SK-N-SH (cell line): ENCODE measurements around the gene FKBP8.

Source experiments
- CHD2 ChIP-seq: fragments of 150-350 bp; IDR thresholded peaks from 2 replicates; pipeline ENCODE4 v1.6.1; 2018; ENCODE audit warnings: low read length; ENCODE audit not compliant: partially characterized antibody
- CTCF ChIP-seq: fragments of 200-600 bp; sonication (generic); IDR thresholded peaks from 2 replicates; pipeline ENCODE4 v1.6.1; 2017; ENCODE audit warnings: antibody characterized with exemption, mild to moderate bottlenecking, moderate library complexity
- EP300 ChIP-seq, 2 experiments: IDR thresholded peaks; 2 replicates each; pipeline versions ENCODE4 v1.4.0 to v1.6.1; 2012; ENCODE audit warnings: borderline replicate concordance in 1 of 2, low read depth in 1 of 2, low read length in 1 of 2
- EZH2phosphoT487 ChIP-seq: fragments of 200-600 bp; sonication (generic); IDR thresholded peaks from 2 replicates; pipeline ENCODE4 v1.6.1; 2017; ENCODE audit warnings: low read depth, mixed run types, mild to moderate bottlenecking, antibody characterized with exemption, moderate library complexity, borderline replicate concordance
- JUND ChIP-seq: IDR thresholded peaks from 2 replicates; pipeline ENCODE4 v1.4.0; 2012
- MXI1 ChIP-seq: IDR thresholded peaks from 2 replicates; pipeline ENCODE4 v1.6.1; 2012; ENCODE audit warnings: mild to moderate bottlenecking, low read depth, low read length, improper control_type of control experiment
- NRF1 ChIP-seq: IDR thresholded peaks from 2 replicates; pipeline ENCODE4 v1.6.1; 2012; ENCODE audit warnings: low read depth, mild to moderate bottlenecking, low read length
- POLR2AphosphoS5 ChIP-seq: IDR thresholded peaks from 2 replicates; pipeline ENCODE4 v1.6.1; 2012; ENCODE audit warnings: low read depth, low read length
- RAD21 ChIP-seq: IDR thresholded peaks from 2 replicates; pipeline ENCODE4 v1.6.1; 2012; ENCODE audit warnings: mild to moderate bottlenecking, low read length
- REST ChIP-seq: IDR thresholded peaks from 2 replicates; pipeline ENCODE4 v1.6.1; 2012; ENCODE audit warnings: mild to moderate bottlenecking, low read depth, low read length, moderate library complexity
- RFX5 ChIP-seq: IDR thresholded peaks from 2 replicates; pipeline ENCODE4 v1.6.1; 2012; ENCODE audit warnings: mild to moderate bottlenecking, improper control_type of control experiment, low read length
- TAF1 ChIP-seq: IDR thresholded peaks from 2 replicates; pipeline ENCODE4 v1.6.1; 2012; ENCODE audit warnings: low read depth, mild to moderate bottlenecking, low read length, moderate library complexity, borderline replicate concordance
- TF ChIP-seq, protein P1 (sequence below): fragments of 150-350 bp; IDR thresholded peaks from 2 replicates; pipeline ENCODE4 v1.6.1; 2017; ENCODE audit warnings: antibody characterized with exemption, low read length, low read depth, borderline replicate concordance
- TF ChIP-seq, protein P2 (sequence below): IDR thresholded peaks from 2 replicates; pipeline ENCODE4 v1.4.0; 2012; ENCODE audit warnings: low read depth, borderline replicate concordance

GRCh38 chr19:18500799-18501198 lies 42.6 kb downstream of the FKBP8 start:
- TF ChIP-seq CHD2 = no peak
- no peak for TF ChIP-seq CTCF
- no peak for TF ChIP-seq EZH2phosphoT487
- TF ChIP-seq, protein P1, sequence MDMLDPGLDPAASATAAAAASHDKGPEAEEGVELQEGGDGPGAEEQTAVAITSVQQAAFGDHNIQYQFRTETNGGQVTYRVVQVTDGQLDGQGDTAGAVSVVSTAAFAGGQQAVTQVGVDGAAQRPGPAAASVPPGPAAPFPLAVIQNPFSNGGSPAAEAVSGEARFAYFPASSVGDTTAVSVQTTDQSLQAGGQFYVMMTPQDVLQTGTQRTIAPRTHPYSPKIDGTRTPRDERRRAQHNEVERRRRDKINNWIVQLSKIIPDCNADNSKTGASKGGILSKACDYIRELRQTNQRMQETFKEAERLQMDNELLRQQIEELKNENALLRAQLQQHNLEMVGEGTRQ = no peak
- TF ChIP-seq POLR2AphosphoS5 = no peak
- TF ChIP-seq REST = no peak
- no peak for TF ChIP-seq RAD21
- TF ChIP-seq TAF1 = no peak
- no peak for TF ChIP-seq EP300 (IDR thresholded peaks at IDR 0.05; ENCODE audit: borderline replicate concordance in 1 of 2, low read depth in 1 of 2, low read length in 1 of 2)
- no peak for TF ChIP-seq RFX5
- no peak for TF ChIP-seq JUND
- no peak for TF ChIP-seq MXI1
- TF ChIP-seq NRF1 = no peak
- TF ChIP-seq, protein P2, sequence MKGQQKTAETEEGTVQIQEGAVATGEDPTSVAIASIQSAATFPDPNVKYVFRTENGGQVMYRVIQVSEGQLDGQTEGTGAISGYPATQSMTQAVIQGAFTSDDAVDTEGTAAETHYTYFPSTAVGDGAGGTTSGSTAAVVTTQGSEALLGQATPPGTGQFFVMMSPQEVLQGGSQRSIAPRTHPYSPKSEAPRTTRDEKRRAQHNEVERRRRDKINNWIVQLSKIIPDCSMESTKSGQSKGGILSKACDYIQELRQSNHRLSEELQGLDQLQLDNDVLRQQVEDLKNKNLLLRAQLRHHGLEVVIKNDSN = no peak
